OCI-LY7 (cell line): ENCODE results near the gene RDH5. TPM values are rescaled to one million over a fixed set of nuclear protein-coding genes. Genes with fewer than 3 reads are reported as not detected.

Source experiments
- BruUV-seq: library from RNA; stranded (reverse); fragments of 400-500 nt; replicated peaks from 2 replicates; lab custom pipeline; 2021; lab: Mats Ljungman, UMichigan
- CTCF ChIA-PET: fragments of 300-600 bp; sonication (Branson Sonifier 250); formaldehyde crosslinking; loops from one replicate; lab custom pipeline; 2022; ENCODE audit warnings: antibody characterized with exemption; ENCODE audit not compliant: unreplicated experiment; lab: Charles Lee
- POLR2A ChIA-PET: fragments of 300-600 bp; sonication (Branson Sonifier 250); formaldehyde crosslinking; loops from one replicate; lab custom pipeline; 2022; ENCODE audit warnings: antibody characterized with exemption; lab: Charles Lee
- DNase-seq: peaks from one replicate; pipeline ENCODE4 v3.0.0-alpha.2; 2015; ENCODE audit warnings: low spot score
- H2AFZ ChIP-seq: fragments of 200-600 bp; sonication (generic), shearing (Covaris generic); 2 replicates; pipeline ENCODE4 v1.6.1; 2014; ENCODE audit warnings: mild to moderate bottlenecking, antibody characterized with exemption, low read length, moderate library complexity
- H3K27ac ChIP-seq: fragments of 200-600 bp; sonication (generic); 2 replicates; pipeline ENCODE4 v1.5.1; 2014; ENCODE audit warnings: mixed run types, low read depth, mild to moderate bottlenecking, moderate library complexity, low read length, inconsistent platforms; ENCODE audit not compliant: poor library complexity, severe bottlenecking
- H3K36me3 ChIP-seq: fragments of 200-600 bp; sonication (generic); 2 replicates; pipeline ENCODE4 v1.6.1; 2014; ENCODE audit warnings: mild to moderate bottlenecking, antibody characterized with exemption, low read length, moderate library complexity, mixed read lengths; ENCODE audit not compliant: insufficient read depth
- H3K4me1 ChIP-seq: fragments of 200-600 bp; sonication (generic); 2 replicates; pipeline ENCODE4 v1.5.1; 2014; ENCODE audit warnings: mild to moderate bottlenecking, low read length; ENCODE audit not compliant: insufficient read depth, poor library complexity, severe bottlenecking
- H3K4me2 ChIP-seq: fragments of 200-600 bp; sonication (generic); 2 replicates; pipeline ENCODE4 v1.6.1; 2014; ENCODE audit warnings: mild to moderate bottlenecking, low read length
- H3K4me3 ChIP-seq: fragments of 200-600 bp; sonication (generic); 2 replicates; pipeline ENCODE4 v1.5.1; 2014; ENCODE audit warnings: mild to moderate bottlenecking, low read depth, low read length; ENCODE audit not compliant: poor library complexity, severe bottlenecking
- H3K79me2 ChIP-seq: fragments of 200-600 bp; sonication (generic); 2 replicates; pipeline ENCODE4 v1.6.1; 2016; ENCODE audit warnings: low read depth, mild to moderate bottlenecking, low read length, moderate library complexity, mixed read lengths; ENCODE audit not compliant: insufficient read depth
- H3K9me2 ChIP-seq: fragments of 200-600 bp; sonication (generic); 2 replicates; pipeline ENCODE4 v1.6.1; 2016; ENCODE audit warnings: mild to moderate bottlenecking, low read length, mixed read lengths; ENCODE audit not compliant: insufficient read depth
- H3K9me3 ChIP-seq: fragments of 200-600 bp; sonication (generic); 2 replicates; pipeline ENCODE4 v1.6.1; 2014; ENCODE audit warnings: mild to moderate bottlenecking, mixed run types, low read length, mixed read lengths
- H4K20me1 ChIP-seq: fragments of 200-600 bp; sonication (generic); 2 replicates; pipeline ENCODE4 v1.6.1; 2014; ENCODE audit warnings: mild to moderate bottlenecking, antibody characterized with exemption, low read length, moderate library complexity, mixed read lengths; ENCODE audit not compliant: insufficient read depth
- CTCF ChIP-seq: fragments of 200-600 bp; sonication (generic); conservative IDR thresholded peaks from 2 replicates; pipeline ENCODE4 v1.5.1; 2014; ENCODE audit warnings: mild to moderate bottlenecking, antibody characterized with exemption, low read length, moderate library complexity, mixed read lengths
- EZH2phosphoT487 ChIP-seq: fragments of 200-600 bp; sonication (generic); IDR thresholded peaks from 2 replicates; pipeline ENCODE4 v1.6.1; 2018; ENCODE audit warnings: low read depth, borderline replicate concordance, mild to moderate bottlenecking, mixed run types, antibody characterized with exemption, low read length, moderate library complexity, mixed read lengths
- intact Hi-C: fragments of 100-400 bp; cut with micrococcal nuclease; formaldehyde crosslinking; loops from one replicate; pipeline ENCODE4 v1.10.0; 2022; ENCODE audit not compliant: unreplicated experiment
- total RNA-seq, 2 experiments: library from RNA; depleted of rRNA in 1 of 2; stranded (reverse); fragments of >200 nt in 1 of 2; shearing (Covaris generic) in 1 of 2; gene quantifications; 2 replicates each; pipeline ENCODE4 v1.2.3, GENCODE V29; 2014 to 2022

The RDH5 gene
- total RNA-seq, 2 experiments from 2014 or later, result 6.2 to 20.1 TPM

- no TSS peak for BruUV-seq
- peaks cover 18% of the 10 kb centered on the region for H3K4me1 ChIP-seq
- H3K79me2 ChIP-seq, result peaks cover 5% of the 10 kb centered on the region; the same call in 1 of the 2 replicates
- H3K9me3 ChIP-seq, result no peaks in the 10 kb centered on the region
- H3K27ac ChIP-seq, result no peak overlapping the region
- no peaks in the 10 kb centered on the region for H4K20me1 ChIP-seq
- ChIA-PET CTCF (no interaction called here), POLR2A (no interaction called here)
- H3K9me2 ChIP-seq, result no peaks in the 10 kb centered on the region
- intact Hi-C loops, result no loop called here
- H3K36me3 ChIP-seq, result no peaks in the 10 kb centered on the region
- H2AFZ ChIP-seq, result no peak overlapping the region
- DNase-seq, result no peak
- no peak overlapping the region for H3K4me3 ChIP-seq
- H3K4me2 ChIP-seq, result no peak overlapping the region
- TF ChIP-seq EZH2phosphoT487 (no peak), CTCF (no peak)
Measured at GRCh38 chr12:55711786-55712553, 8.2 kb upstream of the RDH5 start.

- no peak for TF ChIP-seq EZH2phosphoT487
- no peak for TF ChIP-seq CTCF
- Histone ChIP-seq H4K20me1 (no peaks in the 10 kb centered on the region), H3K27ac (no peak overlapping the region), H3K4me2 (no peak overlapping the region), H2AFZ (no peak overlapping the region), H3K4me3 (no peak overlapping the region), H3K79me2 (peaks cover 14% of the 10 kb centered on the region; the same call in 1 of the 2 replicates), H3K4me1 (peaks cover 27% of the 10 kb centered on the region), H3K36me3 (no peaks in the 10 kb centered on the region), H3K9me3 (no peaks in the 10 kb centered on the region), H3K9me2 (no peaks in the 10 kb centered on the region)
- intact Hi-C loops, result no loop called here
- CTCF ChIA-PET, result no interaction called here
- POLR2A ChIA-PET, result no interaction called here
- no TSS peak for BruUV-seq
- DNase-seq, result no peak
Measured at GRCh38 chr12:55712700-55713415, 7.3 kb upstream of the RDH5 start.

GRCh38 chr12:55713721-55714120 is 6.5 kb upstream of the RDH5 start:
- BruUV-seq, result no TSS peak
- no peak for DNase-seq
- Histone ChIP-seq H3K4me3 (no peak overlapping the region), H3K4me2 (no peak overlapping the region), H3K9me3 (no peaks in the 10 kb centered on the region), H3K79me2 (peaks cover 16% of the 10 kb centered on the region; the same call in 1 of the 2 replicates), H2AFZ (no peak overlapping the region), H3K36me3 (peaks cover 2% of the 10 kb centered on the region; the same call in 1 of the 2 replicates), H3K4me1 (peaks cover 29% of the 10 kb centered on the region), H3K9me2 (no peaks in the 10 kb centered on the region), H3K27ac (no peak overlapping the region), H4K20me1 (no peaks in the 10 kb centered on the region)
- TF ChIP-seq CTCF (no peak), EZH2phosphoT487 (no peak)
- CTCF ChIA-PET, result no interaction called here
- intact Hi-C loops, result no loop called here
- POLR2A ChIA-PET, result no interaction called here
